HG02885 (cell line): ENCODE measurements around the gene GTSF1L.
A peak's percentile ranks its signal among the peaks of the same experiment; 100 is the strongest.

Source experiments
- ATAC-seq: cut with Tn5 transposase; IDR thresholded peaks from one replicate; pipeline ENCODE4 v1.9.1; 2021; ENCODE audit warnings: mild to moderate bottlenecking; ENCODE audit not compliant: unreplicated experiment, poor library complexity

Gene GTSF1L

DNA sequence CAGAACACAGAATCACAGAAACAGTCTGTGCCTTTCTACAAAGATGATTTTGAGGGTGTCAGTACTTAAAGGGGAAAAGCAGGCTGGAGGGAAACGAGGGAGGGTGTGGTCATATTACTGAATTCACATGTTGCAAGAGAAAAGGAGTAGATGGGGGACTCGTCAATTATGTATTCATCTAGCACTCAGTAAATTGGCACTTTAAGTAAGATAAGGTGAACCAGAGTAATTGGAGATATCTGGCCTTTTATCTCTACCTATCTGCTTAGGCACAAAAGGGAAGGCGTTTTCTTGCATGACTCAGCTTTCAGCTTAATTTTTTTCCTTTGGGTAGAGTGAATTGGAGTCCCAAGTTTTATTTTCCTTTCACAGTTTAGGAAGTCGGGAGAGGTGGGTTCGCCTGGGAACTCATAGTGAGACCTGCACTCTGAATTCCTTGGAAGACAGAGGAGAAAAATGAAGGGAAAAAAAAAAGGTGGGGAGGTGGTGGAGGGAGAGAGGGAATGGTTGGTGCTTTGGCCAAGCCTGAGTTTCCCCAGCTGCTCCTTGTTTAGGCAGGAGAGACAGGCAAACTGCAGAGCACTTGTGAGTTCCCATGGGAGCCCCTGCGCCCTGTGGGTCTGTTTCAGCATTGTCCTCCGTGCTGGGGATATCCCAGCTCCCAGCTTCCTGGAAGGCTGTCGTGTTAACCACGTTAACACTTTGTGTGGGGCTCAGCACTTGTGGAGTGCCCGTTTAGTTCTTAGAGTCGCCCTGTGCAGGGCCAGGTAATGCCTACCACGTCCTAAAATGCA lies 19.7 kb upstream of the GTSF1L start:
- ATAC-seq: no peak

DNA sequence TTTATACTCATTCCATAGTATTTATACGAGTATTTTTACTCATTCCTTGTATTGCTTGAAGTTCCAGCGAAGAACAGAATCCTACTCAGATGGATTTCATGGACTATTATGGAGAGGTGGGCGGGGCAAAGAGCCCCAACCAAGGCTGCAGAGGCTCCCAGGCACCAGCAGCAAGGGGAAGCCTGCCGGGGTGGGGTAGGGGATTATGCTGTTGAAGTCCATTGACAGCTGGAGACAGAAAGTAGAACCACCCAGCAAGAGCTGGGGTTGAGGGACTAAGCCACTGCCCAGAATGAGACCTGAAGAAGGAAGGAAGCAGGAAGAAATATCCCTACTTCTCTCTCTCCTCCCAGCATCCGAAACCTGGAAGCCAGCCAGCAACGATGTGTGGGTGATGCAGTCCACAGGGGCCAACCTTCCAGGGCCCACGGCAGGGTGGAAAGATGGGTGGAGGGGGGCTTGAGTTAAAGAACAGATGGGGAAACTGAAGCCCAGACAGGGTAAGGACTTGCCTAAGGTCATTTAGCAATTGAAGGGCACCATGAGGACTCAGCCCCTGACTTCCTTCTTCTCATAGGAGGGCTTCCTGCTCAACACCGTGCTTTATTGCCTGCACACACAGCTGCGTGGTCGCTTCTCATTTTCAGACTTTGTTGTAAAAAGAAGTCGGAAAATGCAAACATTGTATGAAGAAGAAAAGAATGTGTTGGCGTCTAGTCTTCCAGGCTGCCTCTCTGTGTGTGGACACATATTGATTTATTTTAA lies 18.3 kb upstream of the GTSF1L start:
- ATAC-seq: no peak

GRCh38 chr20:43744151-43744611 lies 17.4 kb upstream of the GTSF1L start:
- ATAC-seq: no peak

DNA sequence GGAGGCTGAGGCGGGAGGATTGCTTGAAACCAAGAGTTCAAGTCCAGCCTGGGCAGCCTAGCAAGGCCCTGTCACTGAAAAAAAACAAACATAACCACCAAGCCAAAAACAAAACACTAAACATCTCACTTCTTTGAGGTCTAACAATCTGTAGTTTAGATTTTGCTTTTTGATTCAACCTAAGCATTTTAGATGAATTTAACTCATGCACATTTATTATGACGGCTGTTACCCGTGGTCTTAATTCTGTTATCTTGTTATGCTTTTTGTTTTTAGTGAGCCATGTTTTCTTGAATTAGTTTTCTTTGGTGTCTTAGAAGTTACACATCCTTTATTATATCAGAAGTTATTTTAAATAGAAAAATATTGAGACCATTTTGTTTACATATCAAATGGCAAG lies 13.8 kb upstream of the GTSF1L start:
- no peak for ATAC-seq

DNA sequence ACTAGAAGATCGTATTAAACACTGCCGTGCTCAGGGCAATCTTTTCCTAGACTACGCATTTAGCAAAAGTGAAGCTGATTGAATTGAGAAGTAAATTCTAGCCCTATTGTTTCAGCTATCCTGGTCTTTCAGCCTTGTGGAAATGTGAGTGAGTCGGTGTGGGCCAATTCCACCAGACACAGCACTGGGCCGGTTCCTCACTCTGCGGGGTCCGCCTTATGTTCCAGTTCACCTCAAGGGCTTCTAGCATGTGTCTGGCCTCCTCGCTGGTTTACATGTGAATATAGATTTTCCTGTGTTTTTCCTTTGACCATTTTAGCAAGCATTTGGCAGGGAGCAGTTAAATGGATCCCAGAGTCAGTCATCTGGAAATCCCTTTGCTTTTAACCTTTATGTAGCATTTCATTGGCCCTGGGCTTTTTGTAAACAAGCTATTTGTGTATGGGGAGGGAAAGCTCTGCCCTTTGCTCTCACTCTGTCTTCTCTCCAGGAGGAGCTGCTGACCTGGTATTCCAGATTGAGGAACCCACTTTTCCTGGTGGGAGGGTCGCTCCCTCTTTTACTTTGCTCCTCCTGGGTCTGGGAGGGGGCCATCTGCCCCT lies 12.4 kb upstream of the GTSF1L start:
- ATAC-seq: no peak

GRCh38 chr20:43737925-43738324 lies 11.1 kb upstream of the GTSF1L start:
- ATAC-seq: no peak

GRCh38 chr20:43736588-43737158 lies 9.9 kb upstream of the GTSF1L start:
- ATAC-seq: peak; percentile 80

DNA sequence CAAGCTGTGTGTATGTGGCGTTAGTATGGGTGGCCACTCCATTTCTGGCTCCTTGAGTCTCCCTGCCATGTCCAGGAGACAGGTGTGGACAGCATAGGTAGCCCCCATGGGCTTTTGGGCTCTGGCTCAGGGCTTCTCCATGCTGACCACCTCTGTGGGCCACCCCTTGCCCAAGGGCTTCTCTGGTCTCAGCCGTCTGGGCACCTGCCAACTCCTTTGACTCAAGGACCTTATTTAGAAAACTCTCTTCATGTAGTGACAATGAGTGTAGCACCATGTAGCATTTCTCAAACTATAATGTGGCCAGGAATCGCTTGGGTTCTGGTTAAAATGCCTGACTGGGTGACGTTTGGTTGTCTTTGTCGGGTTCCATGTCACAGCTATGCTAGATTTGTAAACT lies 5.1 kb upstream of the GTSF1L start:
- no peak for ATAC-seq

DNA sequence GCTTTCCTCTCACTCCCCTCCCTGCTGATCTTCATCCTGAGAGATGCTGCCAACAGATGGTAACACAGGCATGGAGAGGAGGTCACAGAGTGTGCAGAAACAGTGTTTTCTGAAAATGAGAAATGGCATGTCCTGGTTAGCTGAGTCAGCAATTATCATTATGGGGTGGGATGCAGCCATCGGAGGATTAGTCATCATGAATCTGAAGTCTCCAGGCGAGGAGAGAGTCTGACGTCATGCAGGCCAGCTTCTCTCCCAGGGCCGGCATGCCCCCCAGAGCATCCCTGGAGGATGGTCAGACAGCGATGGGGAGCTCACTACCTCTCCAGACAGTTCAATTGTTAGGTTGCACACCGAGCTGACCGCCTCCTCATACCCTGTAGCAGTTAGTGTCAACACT lies 4.7 kb upstream of the GTSF1L start:
- no peak for ATAC-seq

DNA sequence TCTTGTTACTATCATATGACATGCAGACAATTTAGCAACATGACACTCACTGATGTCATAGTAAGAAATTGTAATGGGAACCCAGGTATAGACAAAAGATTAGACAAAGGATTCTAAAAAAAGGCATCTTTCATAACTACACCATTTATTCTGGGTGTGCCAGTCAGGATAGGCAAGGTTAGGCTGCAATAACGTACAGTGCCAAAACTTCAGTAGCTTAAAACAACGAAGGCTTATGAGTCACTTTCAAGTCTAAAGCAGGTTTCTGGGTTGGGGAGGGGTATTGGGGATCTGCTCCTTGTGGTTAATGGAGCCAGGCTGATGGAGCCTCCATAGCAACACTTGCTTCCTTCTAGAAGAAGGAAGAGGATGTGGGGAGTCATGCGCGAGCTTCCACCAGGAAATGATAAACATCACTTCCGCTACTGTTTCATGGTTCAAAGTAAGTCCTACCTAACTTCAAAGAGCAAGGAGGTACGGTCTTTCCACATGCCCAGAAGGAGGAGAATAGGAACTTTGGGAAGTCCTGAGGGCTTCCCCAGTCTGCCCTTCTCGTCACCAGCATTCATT lies 2.0 kb upstream of the GTSF1L start:
- ATAC-seq: no peak

- peak; percentile 47 for ATAC-seq
These were observed 1.3 kb upstream of the GTSF1L start for GRCh38 chr20:43727980-43728590.

DNA sequence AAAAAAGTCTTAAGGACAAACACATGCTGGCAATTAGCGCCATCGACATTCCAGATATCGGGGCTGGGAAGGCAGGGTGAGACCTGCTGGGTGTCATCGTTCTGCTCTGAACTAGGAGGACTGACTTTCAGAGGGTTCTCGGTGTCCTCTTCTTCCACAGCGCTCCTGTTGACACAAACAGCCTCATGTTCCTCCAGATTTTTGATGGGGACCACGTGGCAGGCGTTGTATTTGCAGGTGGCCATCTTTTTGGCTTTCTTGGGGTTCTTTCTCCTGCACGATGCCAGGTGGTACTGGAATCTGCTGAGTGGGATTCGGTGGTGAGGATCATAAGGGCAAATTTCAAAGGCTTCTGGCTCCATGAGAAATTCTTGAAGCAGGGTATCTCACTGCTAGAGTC lies 469 bp downstream of the GTSF1L start:
- ATAC-seq: no peak

- no peak for ATAC-seq
These were observed 1.1 kb downstream of the GTSF1L start for GRCh38 chr20:43725666-43726065.

DNA sequence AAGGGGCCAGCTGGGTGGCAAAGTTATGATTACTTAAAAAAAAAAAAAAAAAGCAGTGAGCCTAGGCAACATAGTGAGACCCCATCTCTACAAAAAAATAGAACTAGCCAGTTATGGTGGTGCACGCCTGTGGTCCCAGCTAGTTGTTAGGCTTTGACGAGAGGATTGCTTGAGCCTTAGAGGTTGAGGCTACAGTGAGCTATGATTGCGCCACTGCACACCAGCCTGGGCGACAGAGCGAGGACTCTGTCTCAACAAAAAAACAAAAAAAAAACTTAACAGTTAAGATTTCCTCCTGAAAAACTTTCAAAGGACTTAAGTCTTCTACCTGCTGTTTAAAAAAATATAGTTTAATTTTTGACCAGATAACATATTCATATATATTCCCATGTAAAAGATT lies 2.4 kb downstream of the GTSF1L start:
- no peak for ATAC-seq

- ATAC-seq: no peak
These were observed 3.1 kb downstream of the GTSF1L start for GRCh38 chr20:43723735-43724134.

DNA sequence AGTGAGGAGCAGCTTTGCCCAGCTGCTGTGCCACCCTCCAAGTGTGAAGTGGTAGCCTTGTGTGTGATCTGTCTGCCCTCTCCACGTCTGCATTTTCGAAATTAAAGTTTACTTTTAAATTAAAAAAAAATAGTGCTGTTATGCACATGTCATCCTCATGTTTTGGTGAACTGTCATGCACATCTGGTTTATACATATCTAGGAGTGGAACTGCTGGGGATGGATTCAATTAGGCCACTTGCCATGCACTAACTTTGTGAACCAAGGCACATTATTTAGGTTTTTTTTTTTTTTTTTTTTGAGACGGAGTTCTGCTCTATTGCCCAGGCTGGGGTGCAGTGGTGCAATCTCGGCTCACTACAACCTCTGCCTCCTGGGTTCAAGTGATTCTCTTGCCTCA lies 3.6 kb downstream of the GTSF1L start:
- no peak for ATAC-seq

DNA sequence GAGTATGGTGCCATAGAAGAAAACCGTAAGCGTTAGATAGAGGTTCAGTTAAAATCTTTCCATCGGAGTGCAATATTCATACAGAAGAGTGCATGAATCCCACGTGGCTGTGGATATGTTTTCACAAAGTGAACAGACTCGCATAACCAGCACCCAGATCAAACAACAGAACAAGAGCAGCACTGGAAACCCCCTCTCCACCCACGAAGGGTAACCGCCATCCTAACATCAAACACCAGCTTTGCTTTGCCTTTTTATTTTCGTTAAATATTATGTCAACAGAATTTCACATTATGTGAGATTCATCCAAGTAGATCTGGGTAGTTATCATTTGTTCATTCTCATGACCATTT lies 4.7 kb downstream of the GTSF1L start:
- ATAC-seq: no peak

DNA sequence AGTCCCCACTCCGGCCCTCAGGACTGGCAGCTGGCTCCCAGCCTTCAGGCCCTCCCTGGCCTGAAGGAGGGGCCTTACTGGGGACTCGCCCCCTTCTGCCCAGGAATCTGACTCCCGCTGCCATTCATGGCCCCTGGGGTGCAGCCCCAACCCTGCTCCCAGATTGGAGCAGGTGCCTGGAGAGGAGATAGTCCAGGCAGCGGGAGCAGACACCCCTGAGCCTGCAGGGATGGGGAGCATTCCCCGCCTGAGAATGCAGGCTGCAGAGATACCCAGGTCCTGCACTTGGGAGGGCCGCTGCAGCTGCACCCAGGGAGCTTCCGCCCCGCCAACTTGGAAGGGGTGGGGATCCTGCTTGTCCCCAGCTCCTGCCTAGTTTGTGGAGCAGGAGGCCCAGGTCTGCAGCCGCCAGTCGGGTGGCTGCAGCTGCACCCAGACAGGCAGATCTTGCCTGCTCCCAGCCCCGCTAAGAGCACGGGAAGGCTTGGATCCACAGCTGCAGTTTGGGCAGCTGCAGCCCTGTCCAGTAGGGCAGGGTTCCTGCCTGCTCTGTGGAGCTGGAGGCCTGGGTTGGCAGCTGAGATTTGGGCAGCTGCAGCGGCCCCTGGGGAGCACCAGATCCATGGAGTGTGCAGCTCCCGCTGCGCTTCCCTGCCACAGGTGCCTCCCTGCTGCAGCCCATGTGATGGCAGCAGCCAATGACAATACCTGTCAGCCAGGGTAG lies 5.2 kb downstream of the GTSF1L start:
- ATAC-seq: no peak

DNA sequence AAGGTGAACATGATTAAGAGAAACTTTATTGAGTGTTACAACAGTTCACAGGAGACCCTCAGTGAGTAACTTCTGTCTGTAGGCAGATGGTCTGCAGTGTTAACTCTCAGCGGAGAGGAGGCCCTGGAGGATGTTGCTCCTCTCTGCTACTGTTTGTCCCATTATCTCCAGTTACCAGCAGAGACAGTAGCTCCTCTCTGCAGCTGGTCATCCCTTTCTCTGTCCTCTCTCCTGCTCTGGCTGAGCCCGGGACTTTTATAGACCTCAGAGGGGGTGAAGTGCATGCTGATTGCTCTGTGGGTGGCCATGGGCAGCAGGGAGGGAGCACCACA lies 5.7 kb downstream of the GTSF1L start:
- ATAC-seq: no peak

- no peak for ATAC-seq
These were observed 6.8 kb downstream of the GTSF1L start for GRCh38 chr20:43720007-43720406.
